GM19240 (cell line): ENCODE measurements around the gene NOP16.

Experiments
- DNase-seq: peaks from one replicate; pipeline ENCODE4 v3.0.0; 2011; ENCODE audit warnings: low spot score; ENCODE audit not compliant: insufficient read length

Gene NOP16

DNA sequence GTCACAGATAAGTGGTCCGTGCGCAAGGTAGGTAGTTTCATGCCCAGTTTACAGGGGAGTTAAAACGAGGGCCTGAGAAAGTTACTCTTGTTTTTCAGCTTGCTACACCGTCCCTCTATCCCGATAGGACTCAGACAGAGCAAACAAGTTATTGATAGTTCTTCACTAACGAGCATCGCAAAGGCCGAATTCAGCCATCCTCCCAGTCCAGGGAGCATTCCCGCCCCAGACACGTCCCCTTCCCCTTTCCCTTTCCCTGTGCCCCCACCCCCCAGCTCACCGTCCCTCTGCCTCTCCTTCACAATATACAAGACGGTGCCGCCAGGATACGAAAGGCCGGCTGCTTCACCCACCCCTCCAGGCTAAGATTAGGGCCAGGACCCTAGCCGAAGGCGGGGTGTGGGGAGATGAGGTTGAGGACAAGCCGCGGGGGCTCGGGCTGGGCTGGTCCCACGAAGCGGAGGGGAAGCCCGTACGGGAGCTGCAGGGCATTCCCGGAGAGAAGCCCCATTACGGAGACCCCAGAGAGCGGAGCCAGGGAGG lies 27.4 kb downstream of the NOP16 start:
- DNase-seq = no peak

GRCh38 chr5:176359658-176360057 lies 28.7 kb downstream of the NOP16 start:
- no peak for DNase-seq

GRCh38 chr5:176356179-176356566 lies 32.2 kb downstream of the NOP16 start:
- DNase-seq = no peak

DNA sequence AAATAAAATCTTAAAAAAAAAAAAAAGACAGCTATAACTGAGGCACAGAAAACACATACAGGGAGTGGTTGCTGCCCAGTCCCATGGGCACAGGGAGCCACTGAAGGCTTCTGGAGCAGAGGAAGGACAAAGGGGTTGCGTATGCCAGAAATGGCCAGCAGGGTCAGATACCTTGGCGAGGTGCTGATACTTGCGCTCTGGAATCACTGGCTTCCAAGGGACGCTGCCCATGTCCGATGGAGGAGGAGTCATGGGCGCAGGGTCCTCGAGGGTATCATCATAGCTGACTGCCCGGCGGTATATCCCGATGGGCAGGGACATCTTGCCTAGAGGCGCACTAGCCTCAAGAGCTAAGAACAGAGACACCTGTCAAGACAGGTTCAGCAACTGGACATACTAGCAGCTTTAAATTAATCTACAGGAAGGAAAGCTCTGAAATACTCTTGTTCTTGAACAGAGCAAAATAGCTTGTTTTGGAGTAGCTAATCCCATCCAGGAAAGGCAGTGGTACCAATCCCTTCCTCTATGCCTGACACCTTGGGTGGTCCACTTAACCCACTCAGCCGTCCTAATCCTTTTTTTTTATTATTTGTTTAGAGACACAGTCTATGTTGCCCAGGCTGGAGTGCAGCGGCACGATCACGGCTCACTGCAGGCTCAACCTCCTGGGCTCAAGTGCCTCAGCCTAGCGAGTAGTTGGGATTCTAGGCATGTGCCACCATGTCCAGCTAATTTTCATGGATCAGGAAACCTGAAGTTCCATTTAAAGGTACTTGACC lies 32.8 kb downstream of the NOP16 start:
- no peak for DNase-seq

- no peak for DNase-seq
These were observed 34.9 kb downstream of the NOP16 start for GRCh38 chr5:176353533-176353932.

DNA sequence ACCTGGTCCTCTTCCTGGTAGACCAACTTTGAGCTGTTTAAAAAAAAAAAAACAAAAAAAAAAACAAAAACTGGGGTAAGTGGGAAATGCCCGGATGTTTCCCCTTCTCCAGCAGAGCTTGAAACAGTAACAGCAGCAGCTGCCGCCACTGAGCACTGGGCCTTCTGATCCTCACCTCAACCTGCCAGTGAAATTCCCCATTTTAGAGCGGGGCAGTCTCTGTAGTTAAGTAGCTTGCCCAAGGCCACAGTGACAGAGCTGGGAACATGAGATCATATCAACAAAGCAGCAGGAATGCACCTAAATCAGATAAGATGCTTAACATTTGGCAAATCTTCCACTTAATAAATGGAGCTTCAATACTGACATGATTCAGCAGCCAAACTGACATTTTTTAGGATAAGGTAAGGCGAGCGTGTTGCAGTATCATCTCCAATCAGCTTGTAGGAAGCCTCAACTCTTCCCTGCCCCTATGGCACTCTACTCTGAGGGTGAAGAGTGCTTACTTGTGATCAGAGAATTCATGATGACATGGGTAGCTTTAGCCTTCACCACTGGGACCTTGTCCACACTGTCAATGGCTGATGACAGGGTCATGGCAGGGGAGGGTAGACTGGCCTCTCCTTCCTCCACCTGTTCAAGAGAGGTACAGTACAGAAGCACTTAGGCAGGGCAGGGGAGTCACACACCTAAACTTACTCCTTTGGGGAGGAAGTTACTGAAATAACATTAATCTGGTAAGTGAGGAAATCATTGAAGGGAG lies 36.1 kb downstream of the NOP16 start:
- DNase-seq = no peak

- DNase-seq = no peak
These were observed 38.0 kb downstream of the NOP16 start for GRCh38 chr5:176350416-176350815.

- DNase-seq = no peak
These were observed 45.5 kb downstream of the NOP16 start for GRCh38 chr5:176342766-176343458.

GRCh38 chr5:176342158-176342483 lies 46.3 kb downstream of the NOP16 start:
- no peak for DNase-seq

- DNase-seq = no peak
These were observed 46.9 kb downstream of the NOP16 start for GRCh38 chr5:176341325-176342157.

GRCh38 chr5:176339304-176339703 lies 49.1 kb downstream of the NOP16 start:
- DNase-seq = no peak

DNA sequence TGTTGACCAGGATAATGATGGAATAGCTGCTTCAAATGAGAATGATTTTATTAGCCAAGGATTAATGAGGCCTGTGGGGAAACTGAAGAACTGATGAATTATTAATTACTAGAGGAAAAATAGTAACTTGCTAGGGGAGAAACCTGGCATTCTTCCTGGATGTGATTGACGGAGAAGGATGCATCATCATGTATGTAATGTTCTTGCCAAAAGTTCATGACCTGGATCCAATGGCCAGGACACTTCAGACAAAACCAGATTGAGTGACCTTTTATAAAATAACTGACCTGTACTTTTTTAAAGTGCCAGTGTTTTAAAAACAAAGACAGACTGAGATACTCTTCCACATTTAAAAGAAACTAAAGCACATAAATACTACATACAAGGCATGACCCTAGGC lies 50.5 kb downstream of the NOP16 start:
- DNase-seq = no peak

DNA sequence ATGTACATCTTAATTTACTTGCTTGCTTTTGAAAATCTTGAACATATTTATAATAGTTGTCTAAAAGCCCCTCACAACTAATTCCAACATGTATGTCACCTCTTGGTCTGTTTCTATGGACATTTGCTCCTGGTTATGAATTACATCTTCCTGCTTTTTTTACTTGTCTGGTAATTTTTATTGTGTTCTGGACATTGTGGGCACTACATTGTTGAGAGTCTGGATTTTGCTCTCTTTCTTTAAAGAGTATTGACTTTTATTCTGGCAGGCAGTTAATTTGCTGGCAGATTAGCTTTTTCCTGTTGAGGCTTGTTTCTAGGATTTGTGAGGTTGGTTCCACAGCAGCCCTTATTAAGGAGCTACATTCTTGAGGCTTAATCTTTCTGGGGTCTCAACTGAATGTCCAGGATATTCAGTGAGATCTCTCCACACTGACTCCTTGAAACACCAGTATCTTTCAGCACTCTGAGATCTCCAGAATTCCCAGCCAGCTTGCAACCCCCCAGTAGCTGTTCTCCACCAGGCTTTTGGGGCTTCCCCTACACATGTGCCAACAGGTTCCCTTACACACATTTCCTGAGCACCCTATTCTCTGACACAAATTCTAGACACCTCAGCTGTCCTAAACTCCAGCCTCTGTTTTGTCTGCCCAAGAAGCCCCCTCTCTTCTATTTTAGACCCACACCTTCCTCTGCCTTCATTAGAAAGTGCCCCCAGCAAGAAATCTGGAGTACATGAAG lies 54.2 kb downstream of the NOP16 start:
- no peak for DNase-seq
